Measurements from ENCODE around the gene GABARAP. TPM values are rescaled to one million over a fixed set of nuclear protein-coding genes. Genes with fewer than 3 reads are reported as not detected.

Gene GABARAP
- total RNA-seq, 3 donors from 2014 or later (not counting 1 experiment from before 2014, with no cell fraction given), result 256 to 277 (median 276) TPM

DNA sequence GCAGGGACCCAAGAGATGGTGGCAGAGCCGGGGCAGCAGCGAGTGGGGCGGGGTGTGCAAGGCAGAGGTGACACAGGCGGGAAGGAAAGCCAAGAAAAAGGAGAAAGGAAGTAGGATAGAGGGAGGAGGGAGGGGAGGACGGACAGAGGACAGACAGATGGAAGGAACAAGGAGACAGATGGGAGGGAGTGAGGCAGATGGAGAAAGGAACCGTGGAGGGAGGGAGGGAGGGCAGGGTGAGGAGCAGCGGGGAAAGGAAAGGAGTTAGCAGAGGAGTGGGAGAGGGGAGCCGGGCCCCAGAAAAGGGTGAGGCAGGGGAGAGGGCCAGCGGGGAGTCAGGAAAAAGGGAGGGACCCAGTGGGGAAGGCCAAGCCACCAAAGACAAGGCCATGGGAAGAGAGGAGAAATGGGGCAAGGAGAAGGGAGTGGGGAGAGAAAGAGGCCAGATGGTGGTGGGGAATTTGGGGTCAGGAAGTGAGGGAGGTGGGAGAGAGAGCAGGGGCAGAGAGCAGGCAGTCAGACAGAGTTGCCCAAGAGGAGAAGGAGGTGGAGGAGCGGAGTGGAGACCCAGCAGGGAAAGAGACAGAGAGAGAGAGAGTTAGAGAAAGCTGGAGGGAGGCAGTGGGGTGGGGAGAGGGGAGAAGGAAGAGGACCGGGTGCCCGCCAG is 49.8 kb downstream of the GABARAP start:
- no peak overlapping the region for H3K4me3 Mint-ChIP-seq
- ATAC-seq (no peak), DNase-seq (no peak)
- no peaks in the 10 kb centered on the region for H3K4me1 ChIP-seq (ENCODE audit: control insufficient read depth, insufficient read depth, low read length)
- no peaks in the 10 kb centered on the region for H3K9me3 Mint-ChIP-seq
- no peaks in the 10 kb centered on the region for H3K27me3 ChIP-seq (ENCODE audit: control insufficient read depth, insufficient read depth, low read length)
- H3K36me3 Mint-ChIP-seq, result no peaks in the 10 kb centered on the region
- no peak overlapping the region for H3K27ac ChIP-seq (ENCODE audit: low read length)
- TF ChIP-seq, protein P1, sequence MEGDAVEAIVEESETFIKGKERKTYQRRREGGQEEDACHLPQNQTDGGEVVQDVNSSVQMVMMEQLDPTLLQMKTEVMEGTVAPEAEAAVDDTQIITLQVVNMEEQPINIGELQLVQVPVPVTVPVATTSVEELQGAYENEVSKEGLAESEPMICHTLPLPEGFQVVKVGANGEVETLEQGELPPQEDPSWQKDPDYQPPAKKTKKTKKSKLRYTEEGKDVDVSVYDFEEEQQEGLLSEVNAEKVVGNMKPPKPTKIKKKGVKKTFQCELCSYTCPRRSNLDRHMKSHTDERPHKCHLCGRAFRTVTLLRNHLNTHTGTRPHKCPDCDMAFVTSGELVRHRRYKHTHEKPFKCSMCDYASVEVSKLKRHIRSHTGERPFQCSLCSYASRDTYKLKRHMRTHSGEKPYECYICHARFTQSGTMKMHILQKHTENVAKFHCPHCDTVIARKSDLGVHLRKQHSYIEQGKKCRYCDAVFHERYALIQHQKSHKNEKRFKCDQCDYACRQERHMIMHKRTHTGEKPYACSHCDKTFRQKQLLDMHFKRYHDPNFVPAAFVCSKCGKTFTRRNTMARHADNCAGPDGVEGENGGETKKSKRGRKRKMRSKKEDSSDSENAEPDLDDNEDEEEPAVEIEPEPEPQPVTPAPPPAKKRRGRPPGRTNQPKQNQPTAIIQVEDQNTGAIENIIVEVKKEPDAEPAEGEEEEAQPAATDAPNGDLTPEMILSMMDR (IDR thresholded peaks at IDR 0.05), result no peak
- no peaks in the 10 kb centered on the region for H3K36me3 ChIP-seq (ENCODE audit: control insufficient read depth, insufficient read depth, low read length)
- H3K4me3 ChIP-seq (ENCODE audit: low read length), result no peak overlapping the region
- no peaks in the 10 kb centered on the region for H3K9me3 ChIP-seq (ENCODE audit: control insufficient read depth, insufficient read depth, low read length)
- H3K4me1 Mint-ChIP-seq, result no peaks in the 10 kb centered on the region
- intact Hi-C loops (cut with micrococcal nuclease), result no loop called here
- no peaks in the 10 kb centered on the region for H3K27me3 Mint-ChIP-seq (ENCODE audit: low read depth in 2 of 2)
- 92% methylated on average over 12 of the region's 12 CpGs for WGBS (ENCODE audit: insufficient coverage)
- peak overlapping the region in 1 of 2 donors; percentile 33 for H3K27ac Mint-ChIP-seq

GRCh38 chr17:7191571-7192270 is 50.5 kb downstream of the GABARAP start:
- DNase-seq, result peak in 1 of 2 donors; percentile 44
- Mint-ChIP-seq H3K4me3 (no peak overlapping the region), H3K36me3 (no peaks in the 10 kb centered on the region), H3K4me1 (no peaks in the 10 kb centered on the region), H3K9me3 (no peaks in the 10 kb centered on the region), H3K27me3 (ENCODE audit: low read depth in 2 of 2) (no peaks in the 10 kb centered on the region), H3K27ac (peak overlapping the region in 1 of 2 donors; percentile 33)
- no peak overlapping the region for H3K4me3 ChIP-seq (ENCODE audit: low read length)
- TF ChIP-seq, protein P1 (IDR thresholded peaks at IDR 0.05), result no peak
- no peaks in the 10 kb centered on the region for H3K36me3 ChIP-seq (ENCODE audit: control insufficient read depth, insufficient read depth, low read length)
- peak in 2 of 3 donors; percentile 44 to 51 for ATAC-seq
- 88% methylated on average over 26 of the region's 26 CpGs for WGBS (ENCODE audit: insufficient coverage)
- H3K27me3 ChIP-seq (ENCODE audit: control insufficient read depth, insufficient read depth, low read length), result no peaks in the 10 kb centered on the region
- H3K9me3 ChIP-seq (ENCODE audit: control insufficient read depth, insufficient read depth, low read length), result no peaks in the 10 kb centered on the region
- intact Hi-C loops (cut with micrococcal nuclease), result no loop called here
- H3K27ac ChIP-seq (ENCODE audit: low read length), result no peak overlapping the region
- no peaks in the 10 kb centered on the region for H3K4me1 ChIP-seq (ENCODE audit: control insufficient read depth, insufficient read depth, low read length)

DNA sequence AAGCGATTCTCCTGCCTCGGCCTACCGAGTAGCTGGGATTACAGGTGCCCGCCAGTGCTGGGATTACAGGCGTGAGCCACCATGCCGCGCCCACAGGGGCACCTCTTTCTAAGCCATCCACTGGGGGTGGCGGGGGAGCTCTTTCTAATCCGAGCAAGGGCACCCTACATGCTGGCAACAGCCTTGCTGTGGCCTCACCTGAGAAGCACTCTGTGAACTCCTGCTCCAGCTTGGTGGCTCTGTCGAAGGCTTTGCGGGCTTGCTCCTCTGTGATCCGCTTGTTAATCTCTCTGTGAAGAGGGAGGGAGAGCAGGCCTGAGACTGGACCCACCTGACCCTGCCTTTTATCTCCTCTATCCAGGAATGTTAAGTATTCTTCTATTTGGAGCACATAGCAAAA is 51.2 kb downstream of the GABARAP start:
- DNase-seq (no peak), ATAC-seq (no peak)
- peaks cover 0 to 5% of the 10 kb centered on the region in 2 donors for H3K4me1 Mint-ChIP-seq
- TF ChIP-seq, protein P1 (IDR thresholded peaks at IDR 0.05), result no peak
- Histone ChIP-seq H3K27ac (ENCODE audit: low read length) (no peak overlapping the region), H3K4me3 (ENCODE audit: low read length) (no peak overlapping the region), H3K4me1 (ENCODE audit: control insufficient read depth, insufficient read depth, low read length) (no peaks in the 10 kb centered on the region), H3K36me3 (ENCODE audit: control insufficient read depth, insufficient read depth, low read length) (no peaks in the 10 kb centered on the region), H3K9me3 (ENCODE audit: control insufficient read depth, insufficient read depth, low read length) (no peaks in the 10 kb centered on the region), H3K27me3 (ENCODE audit: control insufficient read depth, insufficient read depth, low read length) (no peaks in the 10 kb centered on the region)
- WGBS (ENCODE audit: insufficient coverage), result 96% methylated on average over 12 of the region's 12 CpGs
- H3K4me3 Mint-ChIP-seq, result no peak overlapping the region
- intact Hi-C loops (cut with micrococcal nuclease), result no loop called here
- H3K27ac Mint-ChIP-seq, result no peak overlapping the region
- H3K36me3 Mint-ChIP-seq, result no peaks in the 10 kb centered on the region
- no peaks in the 10 kb centered on the region for H3K9me3 Mint-ChIP-seq
- no peaks in the 10 kb centered on the region for H3K27me3 Mint-ChIP-seq (ENCODE audit: low read depth in 2 of 2)
